NCI-H774 (cell line): ENCODE results near the gene AOAH.

Source experiments
- DNase-seq: peaks from one replicate; lab custom pipeline; 2025; lab: John Stamatoyannopoulos, UW

AOAH gene

GRCh38 chr7:36629351-36629750, 94.9 kb downstream of the AOAH start:
- no peak for DNase-seq

GRCh38 chr7:36627836-36628235, 96.5 kb downstream of the AOAH start:
- no peak for DNase-seq

- no peak for DNase-seq
Observed at GRCh38 chr7:36626111-36626510, 98.2 kb downstream of the AOAH start.

GRCh38 chr7:36625247-36625646, 99.0 kb downstream of the AOAH start:
- DNase-seq, result no peak

GRCh38 chr7:36623247-36623646, 101.0 kb downstream of the AOAH start:
- no peak for DNase-seq

GRCh38 chr7:36621396-36621795, 102.9 kb downstream of the AOAH start:
- no peak for DNase-seq

GRCh38 chr7:36620166-36620708, 104.1 kb downstream of the AOAH start:
- DNase-seq, result no peak

- no peak for DNase-seq
Observed at GRCh38 chr7:36617408-36617807, 106.9 kb downstream of the AOAH start.

GRCh38 chr7:36615852-36616540, 108.3 kb downstream of the AOAH start:
- DNase-seq, result no peak

GRCh38 chr7:36614959-36615358, 109.3 kb downstream of the AOAH start:
- DNase-seq, result no peak

- DNase-seq, result no peak
Observed at GRCh38 chr7:36613031-36613614, 111.2 kb downstream of the AOAH start.

GRCh38 chr7:36611703-36612102, 112.6 kb downstream of the AOAH start:
- no peak for DNase-seq

- peak; percentile 35 for DNase-seq
Observed at GRCh38 chr7:36607721-36608095, 116.6 kb downstream of the AOAH start.

- no peak for DNase-seq
Observed at GRCh38 chr7:36606976-36607720, 117.1 kb downstream of the AOAH start.

- DNase-seq, result no peak
Observed at GRCh38 chr7:36606153-36606975, 117.9 kb downstream of the AOAH start.

- DNase-seq, result no peak
Observed at GRCh38 chr7:36605261-36606051, 118.8 kb downstream of the AOAH start.

GRCh38 chr7:36604806-36605205, 119.5 kb downstream of the AOAH start:
- DNase-seq, result no peak

GRCh38 chr7:36602934-36603887, 121.1 kb downstream of the AOAH start:
- no peak for DNase-seq

GRCh38 chr7:36602511-36602910, 121.8 kb downstream of the AOAH start:
- DNase-seq, result no peak

- DNase-seq, result no peak
Observed at GRCh38 chr7:36601601-36602000, 122.7 kb downstream of the AOAH start.
